ENCODE results near the gene FOXO3. TPM values are rescaled to one million over a fixed set of nuclear protein-coding genes. Genes with fewer than 3 reads are reported as not detected.

FOXO3 gene
- total and polyA plus RNA-seq, 2 experiments from 2014 or later = 19.7 to 36.6 TPM

- Histone ChIP-seq H3K4me3 (no peak overlapping the region), H3F3A (ENCODE audit: insufficient read depth) (no peaks in the 10 kb centered on the region), H3K36me3 (ENCODE audit: low read depth) (0 out of 2 replicates have a peak, but pooled peaks cover 4% of the 10 kb centered on the region), H3K4me2 (ENCODE audit: unreplicated experiment) (no peak overlapping the region), H4K20me1 (ENCODE audit: insufficient read depth) (no peaks in the 10 kb centered on the region), H3K27me3 (replicated peaks; ENCODE audit: insufficient read depth) (no peaks in the 10 kb centered on the region), H3K9me3 (ENCODE audit: low read depth) (no peaks in the 10 kb centered on the region), H3K79me2 (ENCODE audit: insufficient read depth) (no peaks in the 10 kb centered on the region), H3K4me1 (ENCODE audit: insufficient read depth) (no peaks in the 10 kb centered on the region), H3K9ac (no peak overlapping the region), H2AFZ (no peak overlapping the region), H3K27ac (no peak overlapping the region), H3K9me2 (ENCODE audit: insufficient read depth) (no peaks in the 10 kb centered on the region)
- 81 to 89% methylated on average over 5 of the region's 5 CpGs for WGBS, 2 experiments (ENCODE audit: low coverage in 1 of 2, low lambda C conversion rate in 2 of 2, missing lambda C conversion rate in 2 of 2)
- DNase-seq = peak; percentile 8
- TF ChIP-seq EZH2 (IDR thresholded peaks at IDR 0.05; ENCODE audit: insufficient read depth, poor library complexity, severe bottlenecking) = no peak
- no peak for TF ChIP-seq EZH2phosphoT487 (IDR thresholded peaks at IDR 0.05; ENCODE audit: insufficient read depth, low read depth)
- in situ Hi-C loops (cut with MboI) = loop anchor here (5.0 to 25.0 kb wide), 3 partner anchors 410 to 888 kb away; no protein-coding TSS in a partner anchor
Measured at GRCh38 chr6:108524528-108525248, 36.0 kb upstream of the FOXO3 start.

DNA sequence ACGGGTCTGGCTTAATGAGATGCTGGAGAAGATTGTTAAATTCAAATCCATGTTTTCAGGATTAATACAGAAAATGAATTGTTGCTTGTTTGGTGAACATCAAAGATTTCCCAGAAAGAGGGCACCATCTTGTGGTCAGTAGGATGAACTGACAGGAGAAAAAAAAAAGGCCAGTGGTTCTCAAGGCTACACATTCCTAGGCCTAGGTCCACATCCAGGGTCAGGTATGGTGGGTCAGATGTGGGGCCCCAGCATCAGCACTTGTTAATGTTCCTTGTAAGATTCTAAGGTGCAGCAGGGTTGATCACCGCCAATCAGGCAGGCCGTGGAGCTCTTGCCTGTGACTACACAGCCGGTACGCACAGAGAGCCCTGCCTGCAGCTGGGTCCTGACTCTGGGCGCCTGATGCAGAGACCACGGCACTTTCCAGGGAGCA, 34.0 kb upstream of the FOXO3 start:
- Histone ChIP-seq H3K4me2 (ENCODE audit: unreplicated experiment) (no peak overlapping the region), H3F3A (ENCODE audit: insufficient read depth) (no peaks in the 10 kb centered on the region), H3K4me1 (ENCODE audit: insufficient read depth) (no peaks in the 10 kb centered on the region), H3K27me3 (replicated peaks; ENCODE audit: insufficient read depth) (no peaks in the 10 kb centered on the region), H4K20me1 (ENCODE audit: insufficient read depth) (no peaks in the 10 kb centered on the region), H3K9me3 (ENCODE audit: low read depth) (no peaks in the 10 kb centered on the region), H3K9ac (no peak overlapping the region), H3K9me2 (ENCODE audit: insufficient read depth) (no peaks in the 10 kb centered on the region), H3K36me3 (ENCODE audit: low read depth) (0 out of 2 replicates have a peak, but pooled peaks cover 4% of the 10 kb centered on the region), H3K4me3 (no peak overlapping the region), H3K27ac (no peak overlapping the region), H3K79me2 (ENCODE audit: insufficient read depth) (no peaks in the 10 kb centered on the region), H2AFZ (no peak overlapping the region)
- in situ Hi-C loops (cut with MboI) = loop anchor here (5.0 to 25.0 kb wide), 3 partner anchors 412 to 886 kb away; no protein-coding TSS in a partner anchor
- peak; percentile 64 for DNase-seq
- 53 to 57% methylated on average over 7 of the region's 7 CpGs for WGBS, 2 experiments (ENCODE audit: low coverage in 1 of 2, low lambda C conversion rate in 2 of 2, missing lambda C conversion rate in 2 of 2)
- no peak for TF ChIP-seq EZH2 (IDR thresholded peaks at IDR 0.05; ENCODE audit: insufficient read depth, poor library complexity, severe bottlenecking)
- TF ChIP-seq EZH2phosphoT487 (IDR thresholded peaks at IDR 0.05; ENCODE audit: insufficient read depth, low read depth) = no peak

- H3K27me3 ChIP-seq (replicated peaks; ENCODE audit: insufficient read depth) = no peaks in the 10 kb centered on the region
- no peaks in the 10 kb centered on the region for H3K4me1 ChIP-seq (ENCODE audit: insufficient read depth)
- H4K20me1 ChIP-seq (ENCODE audit: insufficient read depth) = no peaks in the 10 kb centered on the region
- H3K27ac ChIP-seq = no peak overlapping the region
- H3K4me2 ChIP-seq (ENCODE audit: unreplicated experiment) = no peak overlapping the region
- no peaks in the 10 kb centered on the region for H3F3A ChIP-seq (ENCODE audit: insufficient read depth)
- no peak for TF ChIP-seq EZH2 (IDR thresholded peaks at IDR 0.05; ENCODE audit: insufficient read depth, poor library complexity, severe bottlenecking)
- TF ChIP-seq EZH2phosphoT487 (IDR thresholded peaks at IDR 0.05; ENCODE audit: insufficient read depth, low read depth) = no peak
- no peaks in the 10 kb centered on the region for H3K36me3 ChIP-seq (ENCODE audit: low read depth)
- no peak overlapping the region for H3K9ac ChIP-seq
- no peaks in the 10 kb centered on the region for H3K79me2 ChIP-seq (ENCODE audit: insufficient read depth)
- no peaks in the 10 kb centered on the region for H3K9me2 ChIP-seq (ENCODE audit: insufficient read depth)
- no peaks in the 10 kb centered on the region for H3K9me3 ChIP-seq (ENCODE audit: low read depth)
- 54% methylated on average over 3 of the region's 3 CpGs for WGBS, 2 experiments (ENCODE audit: low coverage in 1 of 2, low lambda C conversion rate in 2 of 2, missing lambda C conversion rate in 2 of 2)
- no peak overlapping the region for H2AFZ ChIP-seq
- H3K4me3 ChIP-seq = no peak overlapping the region
- DNase-seq = no peak
- in situ Hi-C loops (cut with MboI) = loop anchor here (5.0 to 25.0 kb wide), 3 partner anchors 414 to 883 kb away; no protein-coding TSS in a partner anchor
Measured at GRCh38 chr6:108528878-108529277, 31.8 kb upstream of the FOXO3 start.

GRCh38 chr6:108531332-108531731, 29.4 kb upstream of the FOXO3 start:
- 50 to 56% methylated on average over 1 of the region's 1 CpG for WGBS, 2 experiments (ENCODE audit: low coverage in 1 of 2, low lambda C conversion rate in 2 of 2, missing lambda C conversion rate in 2 of 2)
- no peaks in the 10 kb centered on the region for H4K20me1 ChIP-seq (ENCODE audit: insufficient read depth)
- H3K79me2 ChIP-seq (ENCODE audit: insufficient read depth) = no peaks in the 10 kb centered on the region
- in situ Hi-C loops (cut with MboI) = loop anchor here (25.0 kb wide), 1 partner anchor 881 kb away; no protein-coding TSS in a partner anchor
- no peaks in the 10 kb centered on the region for H3K27me3 ChIP-seq (replicated peaks; ENCODE audit: insufficient read depth)
- TF ChIP-seq EZH2phosphoT487 (IDR thresholded peaks at IDR 0.05; ENCODE audit: insufficient read depth, low read depth) (no peak), EZH2 (IDR thresholded peaks at IDR 0.05; ENCODE audit: insufficient read depth, poor library complexity, severe bottlenecking) (no peak)
- H3K9ac ChIP-seq = no peak overlapping the region
- H3K27ac ChIP-seq = no peak overlapping the region
- no peak overlapping the region for H3K4me3 ChIP-seq
- H3K4me1 ChIP-seq (ENCODE audit: insufficient read depth) = no peaks in the 10 kb centered on the region
- no peaks in the 10 kb centered on the region for H3K9me2 ChIP-seq (ENCODE audit: insufficient read depth)
- H3K4me2 ChIP-seq (ENCODE audit: unreplicated experiment) = no peak overlapping the region
- no peak overlapping the region for H2AFZ ChIP-seq
- no peak for DNase-seq
- H3F3A ChIP-seq (ENCODE audit: insufficient read depth) = no peaks in the 10 kb centered on the region
- no peaks in the 10 kb centered on the region for H3K9me3 ChIP-seq (ENCODE audit: low read depth)
- H3K36me3 ChIP-seq (ENCODE audit: low read depth) = no peaks in the 10 kb centered on the region

Data from GM23248 (cell line).